A549 treated with AZD9567 at 1 μM for 4 hours (cell line): ENCODE data around the gene C10orf105. TPM values are rescaled to one million over a fixed set of nuclear protein-coding genes. Genes with fewer than 3 reads are reported as not detected.

Source experiments
- total RNA-seq: library from RNA; stranded (reverse); fragments of 200-300 nt; extraction: Qiagen RNA extraction; gene quantifications from 5 replicates; pipeline ENCODE4 v1.2.3, GENCODE V29; 2022; ENCODE audit not compliant: insufficient read depth

C10orf105 gene
- total RNA-seq, result not detected in 5 replicates

DNA sequence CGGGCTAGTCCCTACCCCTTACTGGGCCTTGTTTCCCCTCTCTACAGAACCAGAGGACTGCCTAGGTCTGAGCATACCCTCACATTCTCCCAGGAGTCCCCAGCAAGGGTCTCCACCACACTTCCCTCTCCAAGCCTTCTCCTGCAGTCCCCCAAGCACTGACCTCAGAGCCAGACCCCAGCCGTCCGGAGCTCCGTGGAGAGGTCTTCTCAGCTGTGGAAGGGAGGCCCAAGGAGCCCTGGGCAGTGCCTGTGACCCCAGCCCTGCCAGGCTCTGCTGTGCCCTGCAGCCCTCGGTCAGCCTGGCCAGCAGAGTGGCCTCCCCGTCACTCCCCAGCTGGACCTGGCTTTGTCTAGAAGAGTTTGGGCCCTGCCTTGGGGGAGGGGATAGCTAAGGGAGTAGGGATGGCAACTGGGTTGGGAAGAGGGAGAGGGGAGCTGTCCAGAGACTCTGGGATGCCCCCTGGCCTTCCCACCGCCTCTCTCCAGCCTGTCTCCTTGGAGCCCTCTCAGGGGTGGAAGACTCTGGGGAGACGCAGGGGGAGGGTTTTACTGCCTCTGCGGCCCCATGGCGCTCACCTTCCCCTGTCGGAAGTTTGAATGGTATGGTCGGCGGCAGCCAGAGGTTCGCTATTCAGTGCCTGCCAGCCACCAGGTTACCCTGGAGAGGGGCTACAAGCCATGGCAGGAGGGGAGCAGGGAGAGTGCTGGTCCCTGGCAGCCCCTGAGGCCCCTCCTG, at the start of gene C10orf105:
Gene C10orf105, minus strand, starts transcription at position 315 of the 738 bp plus-strand sequence. CDS start 3,441 bp downstream, outside the sequence.

Other genes starting within 250 kb of the C10orf105 start
- 25.1 to 31.8 TPM (median 28.7 TPM) in 5 replicates for gene VSIR, start 53.7 kb upstream of the C10orf105 start, total RNA-seq
- gene PSAP, start 131.5 kb upstream of the C10orf105 start, total RNA-seq, result 851 to 946 TPM (median 887 TPM) in 5 replicates
- 39.2 to 46.8 TPM (median 43.9 TPM) in 5 replicates for gene CHST3, start 244.6 kb upstream of the C10orf105 start, total RNA-seq